ENCODE results near the gene COPB1. TPM values are rescaled to one million over a fixed set of nuclear protein-coding genes. Genes with fewer than 3 reads are reported as not detected.

The COPB1 gene
- total and polyA plus RNA-seq, 9 of the 15 experiments (the other 6 are each of a cell fraction or from before 2014, with no cell fraction given) = 64.7 to 188 (median 91.6) TPM

GRCh38 chr11:14422052-14422813, 77.4 kb downstream of the COPB1 start (continued):
- peak; percentile 36; the same call in 1 of the 2 replicates for TF ChIP-seq MAFF (IDR thresholded peaks at IDR 0.05; ENCODE audit: low read length)

- DNase-seq (ENCODE audit: extremely low read depth in 1 of 4, low spot score in 3 of 4) = no peak
- no peak for FAIRE-seq
- Histone ChIP-seq H4K20me1 (replicated peaks; ENCODE audit: control insufficient read depth, insufficient read depth, low read length) (no peaks in the 10 kb centered on the region), H3K27me3 (ENCODE audit: control insufficient read depth in 2 of 2, insufficient read depth in 2 of 2, low read length in 2 of 2) (no peaks in the 10 kb centered on the region), H3K79me2 (ENCODE audit: control insufficient read depth, insufficient read depth, low read length) (no peaks in the 10 kb centered on the region), H3K9ac (ENCODE audit: insufficient read depth in 1 of 2, low read depth in 2 of 2, low read length in 2 of 2) (no peak overlapping the region), H3K4me3 (no peak overlapping the region), H3K27ac (ENCODE audit: extremely low read depth, low read depth, low read length) (no peak overlapping the region), H3K9me3 (replicated peaks; ENCODE audit: control insufficient read depth, insufficient read depth, low read depth, low read length) (no peaks in the 10 kb centered on the region), H3K4me2 (ENCODE audit: insufficient read depth, low read length) (no peak overlapping the region), H3K4me1 (replicated peaks in 1 of 2; ENCODE audit: control insufficient read depth in 2 of 2, insufficient read depth in 2 of 2, low read length in 2 of 2) (peaks cover 15 to 20% of the 10 kb centered on the region in 2 experiments), H3K36me3 (ENCODE audit: control insufficient read depth, insufficient read depth, low read length) (no peaks in the 10 kb centered on the region), H2AFZ (ENCODE audit: low read depth, low read length) (no peak overlapping the region), H3K9me1 (ENCODE audit: control insufficient read depth, insufficient read depth, low read length) (no peaks in the 10 kb centered on the region)
- ChIA-PET POLR2A (no interaction called here), CTCF (ENCODE audit: low intra/inter-chr PET ratio) (interaction anchor here (1.9 kb wide), 1 partner anchor 120 kb away, joined by 12 read pairs; no protein-coding TSS in a partner anchor)
- 0 out of 3 replicates have a peak, but pooled peaks have one; percentile 20 for ATAC-seq
- TF ChIP-seq CREB3 (tag; conservative IDR thresholded peaks at IDR 0.05; ENCODE audit: low read depth) (no peak), SNIP1 (IDR thresholded peaks at IDR 0.05; ENCODE audit: low read depth) (no peak), SMAD4 (CRISPR knock-in tag; conservative IDR thresholded peaks at IDR 0.05) (no peak), HDAC6 (IDR thresholded peaks at IDR 0.05; ENCODE audit: low read depth, low read length) (no peak), ZNF444 (CRISPR knock-in tag; IDR thresholded peaks at IDR 0.05) (no peak), SMARCC2 (IDR thresholded peaks at IDR 0.05; ENCODE audit: low read depth) (no peak), TAL1 (IDR thresholded peaks at IDR 0.05) (no peak), ZNF431 (CRISPR knock-in tag; IDR thresholded peaks at IDR 0.05) (no peak), HMBOX1 (IDR thresholded peaks at IDR 0.05) (no peak), ZNF165 (CRISPR knock-in tag; IDR thresholded peaks at IDR 0.05; ENCODE audit: borderline replicate concordance) (no peak), XRCC3 (IDR thresholded peaks at IDR 0.05) (no peak), ZNF280A (IDR thresholded peaks at IDR 0.05; ENCODE audit: low read depth, partially characterized antibody) (no peak), ZNF586 (CRISPR knock-in tag; conservative IDR thresholded peaks at IDR 0.05) (no peak)
- WGBS (ENCODE audit: insufficient coverage, low coverage, missing lambda C conversion rate) = 8% methylated on average over 3 of the region's 3 CpGs
- no TSS peak for BruUV-seq (replicated peaks)
- in situ Hi-C loops (cut with MboI) = no loop called here
- intact Hi-C loops (cut with micrococcal nuclease) = no loop called here
Measured at GRCh38 chr11:14420223-14420622, 79.4 kb downstream of the COPB1 start.

All from K562 (cell line).